ENCODE results near the gene COA3.
"Not testable (repeated sequence)": the region's sequence is repeated elsewhere in the genome, so short reads cannot be mapped to it uniquely, and the experiment has no call there.

Gene COA3

GRCh38 chr17:42774066-42774745 lies 24.3 kb downstream of the COA3 start:
- peak overlapping the region; percentile 93 for H3K4me3 ChIP-seq (ENCODE audit: low read depth, low read length)
- TF ChIP-seq CTCF (IDR thresholded peaks at IDR 0.05; ENCODE audit: low read depth, low read length, missing control alignments) = no peak
- no peak for DNase-seq (ENCODE audit: low read depth)

GRCh38 chr17:42773290-42774035 lies 25.0 kb downstream of the COA3 start, which contains the start of gene VPS25:
VPS25 (plus strand) TSS chr17:42773449; CDS start chr17:42773476, 27 bp downstream.
- peak; percentile 60 for DNase-seq (ENCODE audit: low read depth)
- TF ChIP-seq CTCF (IDR thresholded peaks at IDR 0.05; ENCODE audit: low read depth, low read length, missing control alignments) = no peak
- peak within 1 kb of the TSS; percentile 93 for H3K4me3 ChIP-seq (ENCODE audit: low read depth, low read length)

- TF ChIP-seq CTCF (IDR thresholded peaks at IDR 0.05; ENCODE audit: low read depth, low read length, missing control alignments) = peak; percentile 3
- peak overlapping the region; percentile 93 for H3K4me3 ChIP-seq (ENCODE audit: low read depth, low read length)
- DNase-seq (ENCODE audit: low read depth) = no peak
These were observed 25.6 kb downstream of the COA3 start for GRCh38 chr17:42772945-42773289.

GRCh38 chr17:42769964-42770363 lies 28.5 kb downstream of the COA3 start:
- not testable (repeated sequence) for DNase-seq (ENCODE audit: low read depth); H3K4me3 ChIP-seq (ENCODE audit: low read depth, low read length)

- not testable (repeated sequence) for DNase-seq (ENCODE audit: low read depth); H3K4me3 ChIP-seq (ENCODE audit: low read depth, low read length)
These were observed 30.5 kb downstream of the COA3 start for GRCh38 chr17:42768006-42768405.

GRCh38 chr17:42767512-42767911 lies 31.0 kb downstream of the COA3 start:
- no peak for TF ChIP-seq CTCF (IDR thresholded peaks at IDR 0.05; ENCODE audit: low read depth, low read length, missing control alignments)
- no peak overlapping the region for H3K4me3 ChIP-seq (ENCODE audit: low read depth, low read length)
- no peak for DNase-seq (ENCODE audit: low read depth)

- no peak overlapping the region for H3K4me3 ChIP-seq (ENCODE audit: low read depth, low read length)
- no peak for DNase-seq (ENCODE audit: low read depth)
- no peak for TF ChIP-seq CTCF (IDR thresholded peaks at IDR 0.05; ENCODE audit: low read depth, low read length, missing control alignments)
These were observed 32.4 kb downstream of the COA3 start for GRCh38 chr17:42766124-42766523.

GRCh38 chr17:42761638-42762037 lies 36.9 kb downstream of the COA3 start:
- no peak for TF ChIP-seq CTCF (IDR thresholded peaks at IDR 0.05; ENCODE audit: low read depth, low read length, missing control alignments)
- H3K4me3 ChIP-seq (ENCODE audit: low read depth, low read length) = no peak overlapping the region; the same call in 1 of the 2 replicates

More at GRCh38 chr17:42761638-42762037, 36.9 kb downstream of the COA3 start:
- no peak for DNase-seq (ENCODE audit: low read depth)
